ENCODE results near the gene EPHA7. TPM values are rescaled to one million over a fixed set of nuclear protein-coding genes. Genes with fewer than 3 reads are reported as not detected.

The EPHA7 gene
- total RNA-seq, 1 experiment from 2014 or later = not detected

- Mint-ChIP-seq H3K9me3 (ENCODE audit: unreplicated experiment) (no peaks in the 10 kb centered on the region), H3K4me1 (ENCODE audit: insufficient read depth, unreplicated experiment) (no peaks in the 10 kb centered on the region), H3K4me3 (ENCODE audit: unreplicated experiment) (no peak overlapping the region), H3K27me3 (ENCODE audit: insufficient read depth, unreplicated experiment) (peaks cover 67% of the 10 kb centered on the region), H3K36me3 (ENCODE audit: insufficient read depth, unreplicated experiment) (no peaks in the 10 kb centered on the region), H3K27ac (ENCODE audit: low read depth, unreplicated experiment) (no peak overlapping the region)
- CTCF ChIA-PET = interaction anchor here (0.6 kb wide), 1 partner anchor 874 kb away, joined by 3 read pairs; no protein-coding TSS in a partner anchor
- TF ChIP-seq CTCF (IDR thresholded peaks at IDR 0.05; ENCODE audit: unreplicated experiment) = no peak
- no peak for DNase-seq (ENCODE audit: unreplicated experiment)
- no TSS peak for BruUV-seq (replicated peaks)
- intact Hi-C loops (cut with micrococcal nuclease) = no loop called here
- POLR2A ChIA-PET = no interaction called here
Measured at GRCh38 chr6:93352604-93353003, 66.8 kb downstream of the EPHA7 start.

DNA sequence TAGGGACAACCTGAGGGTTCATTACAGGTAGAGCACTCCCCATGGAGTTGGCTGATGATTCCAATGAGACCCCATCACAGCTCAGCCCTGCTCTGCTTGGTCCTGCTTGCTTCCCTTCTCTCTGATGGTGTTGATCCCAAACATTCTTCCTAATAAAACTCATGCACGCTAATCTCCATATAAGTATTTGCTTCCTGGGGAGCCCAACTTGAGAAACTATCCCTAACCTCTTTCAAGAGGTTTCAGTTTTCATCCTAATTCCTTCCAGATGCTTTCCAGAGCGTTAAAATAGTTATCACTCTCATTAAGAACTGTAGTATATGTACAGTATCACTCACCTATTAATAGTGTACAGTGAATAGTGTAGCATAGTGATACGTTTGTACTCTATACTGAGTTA is 68.1 kb downstream of the EPHA7 start:
- ChIA-PET CTCF (no interaction called here), POLR2A (no interaction called here)
- Mint-ChIP-seq H3K4me3 (ENCODE audit: unreplicated experiment) (no peak overlapping the region), H3K36me3 (ENCODE audit: insufficient read depth, unreplicated experiment) (no peaks in the 10 kb centered on the region), H3K27me3 (ENCODE audit: insufficient read depth, unreplicated experiment) (peaks cover 61% of the 10 kb centered on the region), H3K27ac (ENCODE audit: low read depth, unreplicated experiment) (no peak overlapping the region), H3K4me1 (ENCODE audit: insufficient read depth, unreplicated experiment) (no peaks in the 10 kb centered on the region), H3K9me3 (ENCODE audit: unreplicated experiment) (no peaks in the 10 kb centered on the region)
- DNase-seq (ENCODE audit: unreplicated experiment) = no peak
- TF ChIP-seq CTCF (IDR thresholded peaks at IDR 0.05; ENCODE audit: unreplicated experiment) = no peak
- no TSS peak for BruUV-seq (replicated peaks)
- intact Hi-C loops (cut with micrococcal nuclease) = no loop called here

DNA sequence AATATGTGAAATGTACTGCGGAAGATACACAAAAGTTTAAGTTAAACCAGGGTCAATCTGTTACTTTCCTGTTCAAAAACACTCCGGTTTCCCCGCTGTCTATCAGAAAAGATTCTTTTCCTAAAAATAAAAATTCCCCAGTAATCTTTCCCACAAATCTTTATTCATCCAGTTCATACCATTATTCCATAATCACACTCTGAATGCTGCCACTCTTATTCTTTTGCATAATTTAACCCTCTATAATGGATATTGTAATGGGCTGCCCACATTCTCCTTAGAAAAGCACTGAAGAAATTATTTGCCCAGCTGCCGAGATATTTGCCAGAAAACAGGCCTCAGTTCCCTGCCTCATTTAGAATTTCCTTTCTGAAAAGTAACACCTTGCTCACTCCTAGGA is 68.6 kb downstream of the EPHA7 start:
- H3K9me3 Mint-ChIP-seq (ENCODE audit: unreplicated experiment) = no peaks in the 10 kb centered on the region
- H3K27me3 Mint-ChIP-seq (ENCODE audit: insufficient read depth, unreplicated experiment) = peaks cover 61% of the 10 kb centered on the region
- DNase-seq (ENCODE audit: unreplicated experiment) = no peak
- no peak overlapping the region for H3K27ac Mint-ChIP-seq (ENCODE audit: low read depth, unreplicated experiment)
- ChIA-PET CTCF (no interaction called here), POLR2A (no interaction called here)
- intact Hi-C loops (cut with micrococcal nuclease) = no loop called here
- no peak overlapping the region for H3K4me3 Mint-ChIP-seq (ENCODE audit: unreplicated experiment)
- no peak for TF ChIP-seq CTCF (IDR thresholded peaks at IDR 0.05; ENCODE audit: unreplicated experiment)
- H3K4me1 Mint-ChIP-seq (ENCODE audit: insufficient read depth, unreplicated experiment) = no peaks in the 10 kb centered on the region
- H3K36me3 Mint-ChIP-seq (ENCODE audit: insufficient read depth, unreplicated experiment) = no peaks in the 10 kb centered on the region
- no TSS peak for BruUV-seq (replicated peaks)

DNA sequence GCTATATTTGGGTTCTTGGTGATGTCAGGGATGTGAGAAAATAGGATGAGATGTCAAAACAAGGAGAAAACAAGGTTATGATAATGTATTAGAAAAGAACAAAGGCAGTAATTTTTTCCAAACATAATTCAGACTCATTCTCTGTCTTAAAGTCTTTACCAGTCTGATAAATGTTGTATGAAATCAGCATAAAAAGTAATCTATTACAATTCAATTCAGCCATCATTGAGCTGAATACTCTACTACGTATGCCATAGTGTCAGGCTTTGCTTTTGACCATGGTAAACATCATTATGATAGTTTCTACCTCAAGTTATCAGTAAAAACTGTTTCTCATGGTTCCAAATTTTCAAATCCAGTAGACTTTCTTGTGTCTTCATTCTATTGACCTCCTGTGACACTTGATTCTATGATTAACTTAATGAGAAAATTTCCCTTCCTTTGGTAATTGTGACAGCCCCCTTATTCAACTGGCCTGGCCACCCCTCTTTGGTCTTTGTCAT is 75.0 kb downstream of the EPHA7 start:
- DNase-seq (ENCODE audit: unreplicated experiment) = no peak
- Mint-ChIP-seq H3K36me3 (ENCODE audit: insufficient read depth, unreplicated experiment) (no peaks in the 10 kb centered on the region), H3K27me3 (ENCODE audit: insufficient read depth, unreplicated experiment) (peaks cover 50% of the 10 kb centered on the region), H3K4me3 (ENCODE audit: unreplicated experiment) (no peak overlapping the region), H3K27ac (ENCODE audit: low read depth, unreplicated experiment) (no peak overlapping the region), H3K9me3 (ENCODE audit: unreplicated experiment) (no peaks in the 10 kb centered on the region), H3K4me1 (ENCODE audit: insufficient read depth, unreplicated experiment) (no peaks in the 10 kb centered on the region)
- CTCF ChIA-PET = no interaction called here
- TF ChIP-seq CTCF (IDR thresholded peaks at IDR 0.05; ENCODE audit: unreplicated experiment) = no peak
- POLR2A ChIA-PET = no interaction called here
- intact Hi-C loops (cut with micrococcal nuclease) = no loop called here
- no TSS peak for BruUV-seq (replicated peaks)
